Measurements from ENCODE around the gene CCDC33.

The CCDC33 gene

GRCh38 chr15:74261041-74261440, 24.9 kb downstream of the CCDC33 start:
- Histone ChIP-seq H3K27ac (ENCODE audit: low read depth, low read length) (no peak overlapping the region), H3K79me2 (ENCODE audit: insufficient read depth, low read length) (no peaks in the 10 kb centered on the region), H3K9ac (ENCODE audit: low read length) (no peak overlapping the region), H3K4me2 (ENCODE audit: low read depth, low read length, poor library complexity, severe bottlenecking) (no peak overlapping the region), H3K9me2 (replicated peaks; ENCODE audit: insufficient read depth, low read length) (no peaks in the 10 kb centered on the region), H3K36me3 (ENCODE audit: low read length) (no peaks in the 10 kb centered on the region), H4K20me1 (ENCODE audit: low read depth, low read length) (no peaks in the 10 kb centered on the region), H3K9me3 (ENCODE audit: insufficient read depth, low read length) (no peaks in the 10 kb centered on the region), H3F3A (ENCODE audit: insufficient read depth) (no peaks in the 10 kb centered on the region), H3K27me3 (ENCODE audit: low read length) (no peaks in the 10 kb centered on the region), H3K4me3 (ENCODE audit: insufficient read depth, low read length, poor library complexity, severe bottlenecking) (no peak overlapping the region), H2AFZ (ENCODE audit: low read depth, low read length, severe bottlenecking) (no peak overlapping the region)
- no peak for TF ChIP-seq EZH2phosphoT487 (conservative IDR thresholded peaks at IDR 0.05; ENCODE audit: low read length)

GRCh38 chr15:74261685-74262084, 25.6 kb downstream of the CCDC33 start:
- no peaks in the 10 kb centered on the region for H3F3A ChIP-seq (ENCODE audit: insufficient read depth)
- H3K27ac ChIP-seq (ENCODE audit: low read depth, low read length): no peak overlapping the region
- no peak overlapping the region for H2AFZ ChIP-seq (ENCODE audit: low read depth, low read length, severe bottlenecking)
- H3K9me2 ChIP-seq (replicated peaks; ENCODE audit: insufficient read depth, low read length): no peaks in the 10 kb centered on the region
- no peak overlapping the region for H3K4me3 ChIP-seq (ENCODE audit: insufficient read depth, low read length, poor library complexity, severe bottlenecking)
- H3K4me2 ChIP-seq (ENCODE audit: low read depth, low read length, poor library complexity, severe bottlenecking): no peak overlapping the region
- no peaks in the 10 kb centered on the region for H3K27me3 ChIP-seq (ENCODE audit: low read length)
- no peaks in the 10 kb centered on the region for H3K36me3 ChIP-seq (ENCODE audit: low read length)
- TF ChIP-seq EZH2phosphoT487 (conservative IDR thresholded peaks at IDR 0.05; ENCODE audit: low read length) (no peak), CTCF (IDR thresholded peaks at IDR 0.05; ENCODE audit: insufficient read depth, low read length, poor library complexity, severe bottlenecking) (no peak)
- no peaks in the 10 kb centered on the region for H3K9me3 ChIP-seq (ENCODE audit: insufficient read depth, low read length)
- no peaks in the 10 kb centered on the region for H4K20me1 ChIP-seq (ENCODE audit: low read depth, low read length)
- H3K79me2 ChIP-seq (ENCODE audit: insufficient read depth, low read length): no peaks in the 10 kb centered on the region
- H3K9ac ChIP-seq (ENCODE audit: low read length): no peak overlapping the region

- no peaks in the 10 kb centered on the region for H3F3A ChIP-seq (ENCODE audit: insufficient read depth)
- no peak overlapping the region for H3K4me3 ChIP-seq (ENCODE audit: insufficient read depth, low read length, poor library complexity, severe bottlenecking)
- no peaks in the 10 kb centered on the region for H3K27me3 ChIP-seq (ENCODE audit: low read length)
- no peak overlapping the region for H2AFZ ChIP-seq (ENCODE audit: low read depth, low read length, severe bottlenecking)
- TF ChIP-seq CTCF (IDR thresholded peaks at IDR 0.05; ENCODE audit: insufficient read depth, low read length, poor library complexity, severe bottlenecking): no peak
- no peak for TF ChIP-seq EZH2phosphoT487 (conservative IDR thresholded peaks at IDR 0.05; ENCODE audit: low read length)
- H3K36me3 ChIP-seq (ENCODE audit: low read length): no peaks in the 10 kb centered on the region
- H3K79me2 ChIP-seq (ENCODE audit: insufficient read depth, low read length): no peaks in the 10 kb centered on the region
- no peaks in the 10 kb centered on the region for H3K9me2 ChIP-seq (replicated peaks; ENCODE audit: insufficient read depth, low read length)
- no peaks in the 10 kb centered on the region for H3K9me3 ChIP-seq (ENCODE audit: insufficient read depth, low read length)
- no peak overlapping the region for H3K9ac ChIP-seq (ENCODE audit: low read length)
- no peak overlapping the region for H3K27ac ChIP-seq (ENCODE audit: low read depth, low read length)
- H3K4me2 ChIP-seq (ENCODE audit: low read depth, low read length, poor library complexity, severe bottlenecking): no peak overlapping the region
- H4K20me1 ChIP-seq (ENCODE audit: low read depth, low read length): no peaks in the 10 kb centered on the region
These were observed 26.0 kb downstream of the CCDC33 start for GRCh38 chr15:74262151-74262550.

GRCh38 chr15:74262625-74263024, 26.5 kb downstream of the CCDC33 start:
- no peaks in the 10 kb centered on the region for H3F3A ChIP-seq (ENCODE audit: insufficient read depth)
- no peaks in the 10 kb centered on the region for H3K27me3 ChIP-seq (ENCODE audit: low read length)

More at GRCh38 chr15:74262625-74263024, 26.5 kb downstream of the CCDC33 start:
- Histone ChIP-seq H3K4me3 (ENCODE audit: insufficient read depth, low read length, poor library complexity, severe bottlenecking) (no peak overlapping the region), H2AFZ (ENCODE audit: low read depth, low read length, severe bottlenecking) (no peak overlapping the region), H3K27ac (ENCODE audit: low read depth, low read length) (no peak overlapping the region), H3K9me2 (replicated peaks; ENCODE audit: insufficient read depth, low read length) (no peaks in the 10 kb centered on the region), H3K9ac (ENCODE audit: low read length) (no peak overlapping the region), H3K79me2 (ENCODE audit: insufficient read depth, low read length) (no peaks in the 10 kb centered on the region), H3K4me2 (ENCODE audit: low read depth, low read length, poor library complexity, severe bottlenecking) (no peak overlapping the region), H4K20me1 (ENCODE audit: low read depth, low read length) (no peaks in the 10 kb centered on the region), H3K9me3 (ENCODE audit: insufficient read depth, low read length) (no peaks in the 10 kb centered on the region), H3K36me3 (ENCODE audit: low read length) (no peaks in the 10 kb centered on the region)
- no peak for TF ChIP-seq EZH2phosphoT487 (conservative IDR thresholded peaks at IDR 0.05; ENCODE audit: low read length)
- no peak for TF ChIP-seq CTCF (IDR thresholded peaks at IDR 0.05; ENCODE audit: insufficient read depth, low read length, poor library complexity, severe bottlenecking)

All from SU-DHL-6 (cell line).